ENCODE results near the gene INPP4B. TPM values are rescaled to one million over a fixed set of nuclear protein-coding genes. Genes with fewer than 3 reads are reported as not detected.

INPP4B gene
- total and polyA plus RNA-seq, 2 of the 4 experiments (the other 2 are of a cell fraction) = 1.8 to 14.0 TPM

DNA sequence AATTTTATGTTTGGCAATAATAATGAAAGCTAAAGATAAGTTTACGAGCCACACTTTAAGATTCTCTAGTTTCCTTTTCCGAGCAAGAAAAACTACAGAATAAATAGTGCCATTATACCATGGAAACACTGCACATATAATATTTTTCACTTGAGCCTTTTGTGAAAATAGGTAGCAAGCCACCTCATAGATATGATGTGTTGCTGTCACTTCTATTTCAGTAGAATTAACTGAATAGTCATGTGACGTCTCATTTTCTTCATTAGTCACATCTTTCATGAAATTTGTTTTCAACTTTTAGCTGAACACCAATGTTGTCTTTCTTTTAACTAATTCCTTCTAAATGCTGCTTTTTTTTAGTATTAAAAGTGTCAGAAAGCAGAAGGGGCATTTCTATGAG lies 574.3 kb downstream of the INPP4B start:
- ChIA-PET POLR2A (ENCODE audit: unreplicated experiment) (no interaction called here), CTCF (no interaction called here)
- Histone ChIP-seq H3K36me3 (ENCODE audit: control insufficient read depth, insufficient read depth, low read length) (no peaks in the 10 kb centered on the region; the same call in 1 of the 2 replicates), H3K18ac (ENCODE audit: low read depth, low read length) (peak overlapping the region; percentile 66), H3K4me3 (ENCODE audit: insufficient read depth, low read depth, low read length) (no peak overlapping the region), H4K8ac (ENCODE audit: low read depth in 2 of 2, low read length in 2 of 2) (no peak overlapping the region; a peak in 1 of 4 replicates), H2AFZ (replicated peaks; ENCODE audit: low read length, poor library complexity) (no peak overlapping the region), H3K9me1 (ENCODE audit: insufficient read depth, low read length) (no peaks in the 10 kb centered on the region), H4K20me1 (ENCODE audit: insufficient read depth, low read length) (no peaks in the 10 kb centered on the region), H3K4ac (ENCODE audit: low read depth, low read length) (peak overlapping the region; percentile 24; the same call in 1 of the 2 replicates), H2BK15ac (ENCODE audit: low read depth, low read length) (no peak overlapping the region; the same call in 2 of the 3 replicates), H3K23ac (ENCODE audit: low read depth, low read length) (no peak overlapping the region), H3K27ac (ENCODE audit: insufficient read depth, low read length) (no peak overlapping the region), H3K27me3 (ENCODE audit: control insufficient read depth, insufficient read depth, low read length) (no peaks in the 10 kb centered on the region), H3K9ac (ENCODE audit: low read depth, low read length) (no peak overlapping the region), H4K5ac (ENCODE audit: low read depth, low read length) (no peak overlapping the region), H3K56ac (ENCODE audit: extremely low read depth, insufficient read depth, low read length) (no peak overlapping the region), H4K91ac (ENCODE audit: insufficient read depth, low read depth, low read length) (no peak overlapping the region), H3K14ac (replicated peaks; ENCODE audit: low read depth, low read length) (no peak overlapping the region), H2BK120ac (ENCODE audit: low read depth, low read length) (peak overlapping the region; percentile 23; the same call in 1 of the 2 replicates), H2AK5ac (ENCODE audit: low read depth, low read length) (no peak overlapping the region), H2BK20ac (ENCODE audit: low read depth, low read length) (no peak overlapping the region), H3K4me2 (ENCODE audit: low read depth, low read length) (no peak overlapping the region; the same call in 1 of the 2 replicates), H3K79me1 (ENCODE audit: low read depth in 1 of 2, low read length in 2 of 2) (no peaks in the 10 kb centered on the region), H3K4me1 (ENCODE audit: control insufficient read depth, insufficient read depth, low read length) (peaks cover 17% of the 10 kb centered on the region), H2AK9ac (replicated peaks; ENCODE audit: low read depth, low read length, poor library complexity) (no peak overlapping the region), H3K9me3 (ENCODE audit: control insufficient read depth, insufficient read depth, low read length) (no peaks in the 10 kb centered on the region), H2BK5ac (ENCODE audit: low read depth, low read length, poor library complexity, severe bottlenecking) (peak overlapping the region; percentile 27)
- dilution Hi-C loops (cut with HindIII; ENCODE audit: low sequenced_read_pairs, unreplicated experiment) (no loop called here), in situ Hi-C loops (cut with MboI; ENCODE audit: low sequenced_read_pairs) (no loop called here), intact Hi-C loops (cut with micrococcal nuclease) (no loop called here)
- ATAC-seq (ENCODE audit: low read depth) (no peak), DNase-seq (no peak)
- TF ChIP-seq RFX5 (IDR thresholded peaks at IDR 0.05; ENCODE audit: low read depth, low read length) (no peak), BHLHE40 (IDR thresholded peaks at IDR 0.05; ENCODE audit: low read depth, low read length) (no peak), MAFK (IDR thresholded peaks at IDR 0.05; ENCODE audit: low read depth, low read length) (no peak), NFE2L2 (IDR thresholded peaks at IDR 0.05; ENCODE audit: low read depth, low read length) (no peak), RCOR1 (IDR thresholded peaks at IDR 0.05; ENCODE audit: insufficient replicate concordance, low read length) (no peak), SMC3 (IDR thresholded peaks at IDR 0.05; ENCODE audit: low read depth, low read length) (no peak), CHD1 (IDR thresholded peaks at IDR 0.05; ENCODE audit: low read depth, low read length) (no peak), RAD21 (IDR thresholded peaks at IDR 0.05; ENCODE audit: low read length) (no peak), CEBPB (IDR thresholded peaks at IDR 0.05; ENCODE audit: low read depth, low read length) (no peak), MAZ (IDR thresholded peaks at IDR 0.05; ENCODE audit: borderline replicate concordance, low read depth, low read length) (no peak), MXI1 (IDR thresholded peaks at IDR 0.05; ENCODE audit: borderline replicate concordance, low read depth, low read length) (no peak), CTCF (conservative IDR thresholded peaks at IDR 0.05; ENCODE audit: low read depth, low read length) (no peak), USF2 (IDR thresholded peaks at IDR 0.05; ENCODE audit: low read depth, low read length) (no peak), FOS (IDR thresholded peaks at IDR 0.05; ENCODE audit: low read depth, low read length) (no peak), POLR2A (IDR thresholded peaks at IDR 0.05; ENCODE audit: low read depth, low read length) (no peak)
- TF ChIP-seq, protein P1, sequence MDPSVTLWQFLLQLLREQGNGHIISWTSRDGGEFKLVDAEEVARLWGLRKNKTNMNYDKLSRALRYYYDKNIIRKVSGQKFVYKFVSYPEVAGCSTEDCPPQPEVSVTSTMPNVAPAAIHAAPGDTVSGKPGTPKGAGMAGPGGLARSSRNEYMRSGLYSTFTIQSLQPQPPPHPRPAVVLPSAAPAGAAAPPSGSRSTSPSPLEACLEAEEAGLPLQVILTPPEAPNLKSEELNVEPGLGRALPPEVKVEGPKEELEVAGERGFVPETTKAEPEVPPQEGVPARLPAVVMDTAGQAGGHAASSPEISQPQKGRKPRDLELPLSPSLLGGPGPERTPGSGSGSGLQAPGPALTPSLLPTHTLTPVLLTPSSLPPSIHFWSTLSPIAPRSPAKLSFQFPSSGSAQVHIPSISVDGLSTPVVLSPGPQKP (IDR thresholded peaks at IDR 0.05; ENCODE audit: borderline replicate concordance, low read depth, low read length) = no peak
- BruUV-seq (replicated peaks) = no TSS peak
- WGBS, 2 experiments (ENCODE audit: extremely low coverage in 2 of 2, insufficient read length in 1 of 2) = no CpG with 5 or more reads among the region's 3 CpGs
